K562 (cell line): ENCODE data around the gene TULP4. TPM values are rescaled to one million over a fixed set of nuclear protein-coding genes. Genes with fewer than 3 reads are reported as not detected.

Experiments
- ATF2 ChIP-seq: sonication (generic); formaldehyde crosslinking; IDR thresholded peaks from 2 replicates; pipeline ENCODE4 v1.8.1; 2022; ENCODE audit warnings: missing genetic modification reagents
- CC2D1A ChIP-seq: fragments of 450-650 bp; IDR thresholded peaks from 2 replicates; pipeline ENCODE4 v1.6.1; 2017; ENCODE audit warnings: mild to moderate bottlenecking
- DEAF1 ChIP-seq: fragments of 450-650 bp; formaldehyde crosslinking; IDR thresholded peaks from 2 replicates; pipeline ENCODE4 v1.4.0; 2020; ENCODE audit warnings: mild to moderate bottlenecking, moderate library complexity
- GTF2E2 ChIP-seq: fragments of 200-800 bp; sonication (Bioruptor generic); IDR thresholded peaks from 2 replicates; pipeline ENCODE4 v1.6.1; 2016; ENCODE audit warnings: missing genetic modification characterization, missing compliant biosample characterization
- ZNF174 ChIP-seq: fragments of 250-450 bp; sonication (Bioruptor Pico); IDR thresholded peaks from 2 replicates; pipeline ENCODE4 v1.4.0; 2020; ENCODE audit warnings: mild to moderate bottlenecking
- ZNF197 ChIP-seq: fragments of 200-800 bp; sonication (Bioruptor generic); IDR thresholded peaks from 2 replicates; pipeline ENCODE4 v1.6.1; 2016; ENCODE audit warnings: low read depth, missing genetic modification characterization, missing compliant biosample characterization
- polyA plus RNA-seq, 8 experiments: library from polyadenylated mRNA; depleted of rRNA in 4 of 8; stranded (reverse) in 5 of 8; unstranded in 3 of 8; fragments of >200 nt; fragmentation: Nextera tagmentation in 2 of 8; fragmentation: Illumina TruSeq in 1 of 8; extraction: Ambion mirVana in 2 of 8; extraction: Trizol in 1 of 8; gene quantifications; 2 replicates each; pipeline versions ENCODE4 v1.2.1 to v1.2.3, GENCODE V29; 2011 to 2014; ENCODE audit warnings: inconsistent platforms in 1 of 8, missing spikeins in 1 of 8
- total RNA-seq, 7 experiments: library from RNA; depleted of rRNA in 6 of 7; stranded (reverse); fragments of >200 nt in 6 of 7; fragmentation: Illumina TruSeq in 2 of 7; extraction: Trizol in 2 of 7; gene quantifications; 2 replicates each; pipeline versions ENCODE4 v1.2.1 to v1.2.3, GENCODE V29; 2011 to 2021; ENCODE audit warnings: low replicate concordance in 1 of 7
- TF ChIP-seq, protein P1 (sequence below): fragments of 450-650 bp; IDR thresholded peaks from 2 replicates; pipeline ENCODE4 v1.6.1; 2016; ENCODE audit warnings: mild to moderate bottlenecking

Gene TULP4
- total and polyA plus RNA-seq, 9 of the 15 experiments (the other 6 are each of a cell fraction or from before 2014, with no cell fraction given): 1.2 to 50.4 (median 11.0) TPM

- TF ChIP-seq ATF2: no peak
- TF ChIP-seq DEAF1 (CRISPR knock-in tag): no peak
- TF ChIP-seq, protein P1, sequence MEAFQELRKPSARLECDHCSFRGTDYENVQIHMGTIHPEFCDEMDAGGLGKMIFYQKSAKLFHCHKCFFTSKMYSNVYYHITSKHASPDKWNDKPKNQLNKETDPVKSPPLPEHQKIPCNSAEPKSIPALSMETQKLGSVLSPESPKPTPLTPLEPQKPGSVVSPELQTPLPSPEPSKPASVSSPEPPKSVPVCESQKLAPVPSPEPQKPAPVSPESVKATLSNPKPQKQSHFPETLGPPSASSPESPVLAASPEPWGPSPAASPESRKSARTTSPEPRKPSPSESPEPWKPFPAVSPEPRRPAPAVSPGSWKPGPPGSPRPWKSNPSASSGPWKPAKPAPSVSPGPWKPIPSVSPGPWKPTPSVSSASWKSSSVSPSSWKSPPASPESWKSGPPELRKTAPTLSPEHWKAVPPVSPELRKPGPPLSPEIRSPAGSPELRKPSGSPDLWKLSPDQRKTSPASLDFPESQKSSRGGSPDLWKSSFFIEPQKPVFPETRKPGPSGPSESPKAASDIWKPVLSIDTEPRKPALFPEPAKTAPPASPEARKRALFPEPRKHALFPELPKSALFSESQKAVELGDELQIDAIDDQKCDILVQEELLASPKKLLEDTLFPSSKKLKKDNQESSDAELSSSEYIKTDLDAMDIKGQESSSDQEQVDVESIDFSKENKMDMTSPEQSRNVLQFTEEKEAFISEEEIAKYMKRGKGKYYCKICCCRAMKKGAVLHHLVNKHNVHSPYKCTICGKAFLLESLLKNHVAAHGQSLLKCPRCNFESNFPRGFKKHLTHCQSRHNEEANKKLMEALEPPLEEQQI: no peak
- no peak for TF ChIP-seq ZNF197
- TF ChIP-seq ZNF174 (CRISPR knock-in tag): no peak
- no peak for TF ChIP-seq CC2D1A
- TF ChIP-seq GTF2E2 (tag): no peak
Observed at GRCh38 chr6:158283304-158283980, 28.8 kb upstream of the TULP4 start (continued).
